ENCODE data around the gene ERCC6L2.

The ERCC6L2 gene

GRCh38 chr9:95978106-95978505 is 102.6 kb downstream of the ERCC6L2 start:
- TF ChIP-seq, protein P1, sequence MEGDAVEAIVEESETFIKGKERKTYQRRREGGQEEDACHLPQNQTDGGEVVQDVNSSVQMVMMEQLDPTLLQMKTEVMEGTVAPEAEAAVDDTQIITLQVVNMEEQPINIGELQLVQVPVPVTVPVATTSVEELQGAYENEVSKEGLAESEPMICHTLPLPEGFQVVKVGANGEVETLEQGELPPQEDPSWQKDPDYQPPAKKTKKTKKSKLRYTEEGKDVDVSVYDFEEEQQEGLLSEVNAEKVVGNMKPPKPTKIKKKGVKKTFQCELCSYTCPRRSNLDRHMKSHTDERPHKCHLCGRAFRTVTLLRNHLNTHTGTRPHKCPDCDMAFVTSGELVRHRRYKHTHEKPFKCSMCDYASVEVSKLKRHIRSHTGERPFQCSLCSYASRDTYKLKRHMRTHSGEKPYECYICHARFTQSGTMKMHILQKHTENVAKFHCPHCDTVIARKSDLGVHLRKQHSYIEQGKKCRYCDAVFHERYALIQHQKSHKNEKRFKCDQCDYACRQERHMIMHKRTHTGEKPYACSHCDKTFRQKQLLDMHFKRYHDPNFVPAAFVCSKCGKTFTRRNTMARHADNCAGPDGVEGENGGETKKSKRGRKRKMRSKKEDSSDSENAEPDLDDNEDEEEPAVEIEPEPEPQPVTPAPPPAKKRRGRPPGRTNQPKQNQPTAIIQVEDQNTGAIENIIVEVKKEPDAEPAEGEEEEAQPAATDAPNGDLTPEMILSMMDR (IDR thresholded peaks at IDR 0.05; ENCODE audit: low read depth, low read length), result no peak
- TF ChIP-seq MYC (IDR thresholded peaks at IDR 0.05; ENCODE audit: low read depth, low read length), result no peak
- TF ChIP-seq, protein P2, sequence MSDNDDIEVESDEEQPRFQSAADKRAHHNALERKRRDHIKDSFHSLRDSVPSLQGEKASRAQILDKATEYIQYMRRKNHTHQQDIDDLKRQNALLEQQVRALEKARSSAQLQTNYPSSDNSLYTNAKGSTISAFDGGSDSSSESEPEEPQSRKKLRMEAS (IDR thresholded peaks at IDR 0.05; ENCODE audit: low read depth, low read length), result no peak
- no peak for TF ChIP-seq POLR2A (IDR thresholded peaks at IDR 0.05; ENCODE audit: extremely low read depth, insufficient read length)
- no peak overlapping the region for H3K4me3 ChIP-seq (ENCODE audit: low read depth, low read length)
- no peak for DNase-seq (ENCODE audit: low read depth)

GRCh38 chr9:95979446-95979845 is 104.0 kb downstream of the ERCC6L2 start:
- no peak for DNase-seq (ENCODE audit: low read depth)
- H3K4me3 ChIP-seq (ENCODE audit: low read depth, low read length), result no peak overlapping the region
- TF ChIP-seq POLR2A (IDR thresholded peaks at IDR 0.05; ENCODE audit: extremely low read depth, insufficient read length) (no peak), MYC (IDR thresholded peaks at IDR 0.05; ENCODE audit: low read depth, low read length) (no peak)
- TF ChIP-seq, protein P2 (IDR thresholded peaks at IDR 0.05; ENCODE audit: low read depth, low read length), result no peak
- TF ChIP-seq, protein P1 (IDR thresholded peaks at IDR 0.05; ENCODE audit: low read depth, low read length), result no peak

- DNase-seq (ENCODE audit: low read depth), result peak; percentile 19
- TF ChIP-seq, protein P1 (IDR thresholded peaks at IDR 0.05; ENCODE audit: low read depth, low read length), result no peak
- TF ChIP-seq MYC (IDR thresholded peaks at IDR 0.05; ENCODE audit: low read depth, low read length), result no peak
- TF ChIP-seq POLR2A (IDR thresholded peaks at IDR 0.05; ENCODE audit: extremely low read depth, insufficient read length), result no peak
- TF ChIP-seq, protein P2 (IDR thresholded peaks at IDR 0.05; ENCODE audit: low read depth, low read length), result no peak
- H3K4me3 ChIP-seq (ENCODE audit: low read depth, low read length), result no peak overlapping the region
Measured at GRCh38 chr9:95980262-95981125, 105.0 kb downstream of the ERCC6L2 start.

DNA sequence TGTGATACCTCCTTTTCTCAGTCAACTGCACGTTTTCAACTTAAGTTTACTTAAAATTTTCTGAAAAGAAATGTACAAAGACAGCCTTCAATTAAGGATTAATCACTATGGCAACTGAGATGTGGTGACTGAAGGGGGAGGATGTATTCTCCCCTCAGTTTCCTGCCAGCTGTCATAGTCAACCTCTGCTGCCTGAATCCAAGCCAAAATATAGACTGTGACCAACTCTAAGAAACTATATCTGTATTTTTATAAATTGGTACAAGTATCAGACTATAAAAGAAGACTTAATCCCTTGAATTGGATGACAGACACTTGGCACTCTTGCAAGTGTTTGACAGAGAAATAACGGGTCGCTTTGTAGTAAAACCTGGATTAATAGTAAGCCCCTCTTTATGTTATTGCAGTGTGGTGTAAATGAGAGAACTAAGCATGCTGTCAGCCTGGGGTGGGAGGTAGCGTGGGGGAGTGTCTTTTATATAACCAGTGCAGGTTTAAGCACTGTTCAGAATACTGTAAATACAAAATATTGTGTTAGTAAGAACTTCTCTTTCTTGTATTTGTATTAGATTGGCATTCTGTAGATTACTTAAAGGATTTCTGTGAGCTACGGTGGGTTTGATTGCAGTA is 106.4 kb downstream of the ERCC6L2 start:
- H3K4me3 ChIP-seq (ENCODE audit: low read depth, low read length), result no peak overlapping the region
- TF ChIP-seq, protein P1 (IDR thresholded peaks at IDR 0.05; ENCODE audit: low read depth, low read length), result no peak
- TF ChIP-seq POLR2A (IDR thresholded peaks at IDR 0.05; ENCODE audit: extremely low read depth, insufficient read length), result no peak
- no peak for TF ChIP-seq MYC (IDR thresholded peaks at IDR 0.05; ENCODE audit: low read depth, low read length)
- TF ChIP-seq, protein P2 (IDR thresholded peaks at IDR 0.05; ENCODE audit: low read depth, low read length), result no peak
- DNase-seq (ENCODE audit: low read depth), result no peak

DNA sequence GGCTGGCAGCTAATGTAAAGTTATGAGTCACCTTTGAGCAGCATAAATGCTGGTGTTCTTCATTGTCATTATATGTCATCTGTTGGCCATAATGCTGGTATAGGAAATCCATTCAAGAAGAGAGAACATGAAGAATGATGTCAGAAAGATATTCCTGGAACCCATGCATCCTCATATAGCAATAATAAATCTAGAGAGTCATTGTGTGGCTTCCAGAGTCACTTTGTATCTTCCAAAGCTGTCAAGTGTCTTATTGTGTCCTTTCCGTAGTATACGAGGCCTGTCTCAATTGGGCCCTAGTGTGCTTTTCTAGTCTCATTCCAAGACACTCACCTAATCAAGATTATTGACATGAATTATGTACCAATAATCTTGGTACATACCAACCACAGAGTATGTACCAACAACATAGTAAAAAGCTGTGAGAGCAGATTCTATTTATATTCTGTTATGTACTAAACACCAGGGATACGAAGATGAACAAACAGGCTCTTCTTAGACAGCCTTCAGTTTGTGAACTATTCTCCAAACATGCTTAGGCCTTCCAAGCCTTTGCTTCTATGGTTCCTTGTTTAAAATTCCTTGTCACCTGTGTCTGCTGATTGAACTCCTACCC is 110.1 kb downstream of the ERCC6L2 start:
- DNase-seq (ENCODE audit: low read depth), result no peak
- no peak overlapping the region for H3K4me3 ChIP-seq (ENCODE audit: low read depth, low read length)
- TF ChIP-seq, protein P1 (IDR thresholded peaks at IDR 0.05; ENCODE audit: low read depth, low read length), result no peak
- TF ChIP-seq, protein P2 (IDR thresholded peaks at IDR 0.05; ENCODE audit: low read depth, low read length), result no peak
- no peak for TF ChIP-seq MYC (IDR thresholded peaks at IDR 0.05; ENCODE audit: low read depth, low read length)
- no peak for TF ChIP-seq POLR2A (IDR thresholded peaks at IDR 0.05; ENCODE audit: extremely low read depth, insufficient read length)

All from NB4 (cell line).